Stomach (tissue), 19 donors: ENCODE data around the gene ZNF32. TPM values are rescaled to one million over a fixed set of nuclear protein-coding genes. Genes with fewer than 3 reads are reported as not detected.
A peak's percentile ranks its signal among the peaks of the same experiment; 100 is the strongest.

Experiments used
- DNase-seq, 2 donors: peaks; one replicate each; pipeline versions ENCODE4 v3.0.0 to v3.0.0-alpha.2; 2013 to 2019
- H3K27ac ChIP-seq, 5 donors: fragments of 200-600 bp in 4 of 5; sonication (generic) in 4 of 5; one replicate each; pipeline ENCODE4 v1.5.1; 2013 to 2019; ENCODE audit warnings: mild to moderate bottlenecking in 1 of 5, moderate library complexity in 1 of 5
- H3K27me3 ChIP-seq, 3 donors: fragments of 200-600 bp; sonication (generic); one replicate each; pipeline ENCODE4 v1.5.1; 2017 to 2019; ENCODE audit warnings: mixed run types in 1 of 3
- H3K36me3 ChIP-seq, 4 donors: fragments of 200-600 bp; sonication (generic); 1 replicate in 3 of 4; 2 replicates in 1 of 4; pipeline ENCODE4 v1.5.1; 2016 to 2019
- H3K4me1 ChIP-seq, 4 donors: fragments of 200-600 bp; sonication (generic); one replicate each; pipeline ENCODE4 v1.5.1; 2016 to 2019
- H3K4me3 ChIP-seq, 4 donors: fragments of 200-600 bp; sonication (generic) in 3 of 4; one replicate each; pipeline ENCODE4 v1.5.1; 2016 to 2019; ENCODE audit warnings: mild to moderate bottlenecking in 1 of 4
- H3K9me3 ChIP-seq, 4 donors: fragments of 200-600 bp; sonication (generic); one replicate each; pipeline ENCODE4 v1.5.1; 2016 to 2019
- CTCF ChIP-seq, 7 experiments: fragments of 450-650 bp in 4 of 7; fragments of 200-600 bp in 3 of 7; sonication (generic) in 3 of 7; IDR thresholded peaks; one replicate each; pipeline ENCODE4 v1.5.1; 2016 to 2019; ENCODE audit warnings: antibody characterized with exemption in 7 of 7, control low read depth in 2 of 7, mild to moderate bottlenecking in 1 of 7
- EP300 ChIP-seq: sonication (generic); formaldehyde crosslinking; IDR thresholded peaks from one replicate; pipeline ENCODE4 v1.6.1; 2017; ENCODE audit warnings: antibody characterized with exemption
- POLR2A ChIP-seq, 4 donors: fragments of 450-650 bp; IDR thresholded peaks; one replicate each; pipeline ENCODE4 v1.6.1; 2016; ENCODE audit warnings: antibody characterized with exemption in 4 of 4, control low read depth in 2 of 4, mild to moderate bottlenecking in 1 of 4, moderate library complexity in 1 of 4
- POLR2AphosphoS5 ChIP-seq, 3 donors: sonication (generic); formaldehyde crosslinking; IDR thresholded peaks; one replicate each; pipeline ENCODE4 v1.6.1; 2016; ENCODE audit warnings: antibody characterized with exemption in 3 of 3
- WGBS, 5 donors: extraction: QIAGEN DNeasy Blood & Tissue Kit in 3 of 5; methylation state at CpG; one replicate each; pipeline versions ENCODE4 v1.1.5 to v1.1.7; 2013 to 2018; 5-methylcytosine and 5-hydroxymethylcytosine counted together
- intact Hi-C: fragments of 100-400 bp; cut with DNase I; formaldehyde crosslinking; loops from one replicate; pipeline ENCODE4 v1.15.1; 2023; ENCODE audit warnings: low total_unique reads
- long read RNA-seq, 10 donors: transcript quantifications; one replicate each; lab custom pipeline, GENCODE V29; 2026
- polyA plus RNA-seq, 3 donors: library from polyadenylated mRNA; stranded (reverse); fragments of 200-250 nt; gene quantifications; one replicate each; pipeline ENCODE4 v1.2.3, GENCODE V29; 2013
- total RNA-seq, 5 donors: library from RNA; depleted of rRNA; stranded (reverse); fragments of >200 nt; gene quantifications; one replicate each; pipeline versions ENCODE4 v1.1.0 to v1.2.3, GENCODE V29; 2014 to 2016
- donor health status: healthy with polysubstance abuse.
- donor health status: Bipolar disorder and iron deficiency.
- donor health status: healthy.

The ZNF32 gene
- total RNA-seq (10 to 100 TPM in 4 of 5 donors, 1 to 10 TPM in 1; 8.7 to 75.9 (median 34.5) TPM), polyA plus RNA-seq (10 to 100 TPM; 52.9 to 60.0 (median 56.8) TPM)
- long read RNA-seq, donor 1, partial matches to known transcripts: 0 of 6 reads
- long read RNA-seq, donor 1, other reads (novel, unspliced or antisense): 0 of 6 reads
- long read RNA-seq, donor 2, transcript ZNF32-201 (3 exons, 1,137 nt): major isoform, 12 of 13 reads
- long read RNA-seq, donor 2, partial matches to known transcripts: 0 of 13 reads
- long read RNA-seq, donor 2, other reads (novel, unspliced or antisense): 0 of 13 reads
- long read RNA-seq, donor 3, transcript ZNF32-201 (3 exons, 1,137 nt): major isoform, 10 of 10 reads
- long read RNA-seq, donor 3, partial matches to known transcripts: 0 of 10 reads
- long read RNA-seq, donor 3, other reads (novel, unspliced or antisense): 0 of 10 reads
- long read RNA-seq, donor 4, partial matches to known transcripts: 0 of 2 reads
- long read RNA-seq, donor 4, other reads (novel, unspliced or antisense): 0 of 2 reads
- long read RNA-seq, donor 5, transcript ZNF32-201 (3 exons, 1,137 nt): major isoform, 5 of 5 reads
- long read RNA-seq, donor 5, partial matches to known transcripts: 0 of 5 reads
- long read RNA-seq, donor 5, other reads (novel, unspliced or antisense): 0 of 5 reads
- long read RNA-seq, donor 6, transcript ZNF32-201 (3 exons, 1,137 nt): major isoform, 15 of 20 reads
- long read RNA-seq, donor 6, partial matches to known transcripts: 0 of 20 reads
- long read RNA-seq, donor 6, other reads (novel, unspliced or antisense): 0 of 20 reads
- long read RNA-seq, donor 7, transcript ZNF32-201 (3 exons, 1,137 nt): major isoform, 14 of 15 reads
- long read RNA-seq, donor 7, partial matches to known transcripts: 0 of 15 reads
- long read RNA-seq, donor 7, other reads (novel, unspliced or antisense): 0 of 15 reads
- long read RNA-seq, donor 8, transcript ZNF32-201 (3 exons, 1,137 nt): major isoform, 12 of 13 reads
- long read RNA-seq, donor 8, partial matches to known transcripts: 0 of 13 reads
- long read RNA-seq, donor 8, other reads (novel, unspliced or antisense): 0 of 13 reads
- long read RNA-seq, donor 9, transcript ZNF32-201 (3 exons, 1,137 nt): major isoform, 8 of 8 reads
- long read RNA-seq, donor 9, partial matches to known transcripts: 0 of 8 reads
- long read RNA-seq, donor 9, other reads (novel, unspliced or antisense): 0 of 8 reads
- long read RNA-seq, donor 10, transcript ZNF32-201 (3 exons, 1,137 nt): major isoform, 7 of 8 reads
- long read RNA-seq, donor 10, partial matches to known transcripts: 0 of 8 reads
- long read RNA-seq, donor 10, other reads (novel, unspliced or antisense): 0 of 8 reads

GRCh38 chr10:43648398-43649184, at the start of gene ZNF32:
Gene ZNF32 (minus strand): TSS chr10:43648881. CDS start chr10:43646133, 2,748 bp downstream.
- TF ChIP-seq CTCF (IDR thresholded peaks at IDR 0.05) (no peak), POLR2AphosphoS5 (IDR thresholded peaks at IDR 0.05) (peak in 2 of 3 donors; percentile 35 to 41)
- Histone ChIP-seq H3K4me1 (peaks cover 0 to 21% (median 11%) of the 10 kb centered on the region in 4 donors), H3K4me3 (peak within 1 kb of the TSS; percentile 63 to 90 (median 78)), H3K9me3 (peaks cover 25 to 40% (median 29%) of the 10 kb centered on the region in 4 donors), H3K36me3 (peaks cover 24 to 32% (median 27%) of the 10 kb centered on the region in 4 donors), H3K27ac (peak within 1 kb of the TSS; percentile 58 to 89 (median 83)), H3K27me3 (no peaks in the 10 kb centered on the region)
- intact Hi-C loops: loop anchor here (10.0 kb wide), 1 partner anchor 74 kb away; the partner anchor contains the start of gene ZNF239
- 0 to 1% (median 1%) methylated on average over 48 to 90 of the region's 90 CpGs for WGBS, 5 donors
- peak; percentile 85 to 96 for DNase-seq

- no peaks in the 10 kb centered on the region for H3K27me3 ChIP-seq
- H3K4me1 ChIP-seq: peaks cover 0 to 4% (median 0%) of the 10 kb centered on the region in 4 donors
- no peak overlapping the region for H3K27ac ChIP-seq
- no peaks in the 10 kb centered on the region for H3K36me3 ChIP-seq
- TF ChIP-seq EP300 (no peak), POLR2A (IDR thresholded peaks at IDR 0.05) (no peak), CTCF (IDR thresholded peaks at IDR 0.05) (no peak), POLR2AphosphoS5 (IDR thresholded peaks at IDR 0.05) (no peak)
- intact Hi-C loops: no loop called here
- no peaks in the 10 kb centered on the region for H3K9me3 ChIP-seq
- no peak overlapping the region for H3K4me3 ChIP-seq
- 67 to 75% (median 70%) methylated on average over 8 to 9 of the region's 9 CpGs for WGBS, 5 donors
- no peak for DNase-seq
Observed at GRCh38 chr10:43698156-43698555, 49.5 kb upstream of the ZNF32 start.

GRCh38 chr10:43696909-43697483, 48.3 kb upstream of the ZNF32 start:
- Histone ChIP-seq H3K9me3 (no peaks in the 10 kb centered on the region), H3K36me3 (no peaks in the 10 kb centered on the region), H3K4me3 (no peak overlapping the region), H3K4me1 (peaks cover 0 to 5% (median 0%) of the 10 kb centered on the region in 4 donors), H3K27ac (no peak overlapping the region), H3K27me3 (no peaks in the 10 kb centered on the region)
- WGBS, 5 donors: 69 to 86% (median 83%) methylated on average over 9 to 11 of the region's 11 CpGs
- intact Hi-C loops: no loop called here
- TF ChIP-seq CTCF (IDR thresholded peaks at IDR 0.05) (no peak), EP300 (no peak), POLR2AphosphoS5 (IDR thresholded peaks at IDR 0.05) (no peak), POLR2A (IDR thresholded peaks at IDR 0.05) (no peak)
- DNase-seq: no peak
